Vagina (tissue), 2 donors: Measurements from ENCODE around the gene ABCC1.

ENCODE experiments used
- CTCF ChIP-seq, 3 experiments: fragments of 450-650 bp in 2 of 3; fragments of 200-600 bp in 1 of 3; sonication (generic) in 1 of 3; IDR thresholded peaks; one replicate each; pipeline ENCODE4 v1.5.1; 2017 to 2019; ENCODE audit warnings: antibody characterized with exemption in 3 of 3, mild to moderate bottlenecking in 2 of 3, moderate library complexity in 2 of 3
- POLR2A ChIP-seq, 2 donors: fragments of 450-650 bp; IDR thresholded peaks; one replicate each; pipeline ENCODE4 v1.6.1; 2017; ENCODE audit warnings: antibody characterized with exemption in 2 of 2, mild to moderate bottlenecking in 2 of 2, moderate library complexity in 2 of 2

DNA sequence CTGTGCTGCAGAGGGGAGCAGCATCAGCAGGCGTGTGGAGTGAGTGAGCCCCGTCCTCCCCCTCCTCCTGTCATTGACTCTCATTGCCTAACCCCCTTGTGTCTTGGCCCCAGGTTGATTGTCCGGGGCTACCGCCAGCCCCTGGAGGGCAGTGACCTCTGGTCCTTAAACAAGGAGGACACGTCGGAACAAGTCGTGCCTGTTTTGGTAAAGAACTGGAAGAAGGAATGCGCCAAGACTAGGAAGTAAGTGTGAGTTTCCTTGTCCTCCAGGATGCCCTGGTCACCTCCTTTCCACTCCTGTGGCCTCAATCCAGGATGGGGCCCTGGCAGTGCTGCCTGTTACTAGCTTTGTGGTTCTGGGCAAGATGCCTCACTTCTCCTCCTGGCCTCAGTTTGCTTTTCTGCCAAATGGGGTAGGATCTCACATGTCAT is 87.0 kb downstream of the ABCC1 start:
- TF ChIP-seq CTCF (IDR thresholded peaks at IDR 0.05) (no peak), POLR2A (IDR thresholded peaks at IDR 0.05) (no peak)
